ENCODE results near the gene CLDND1.

The CLDND1 gene

DNA sequence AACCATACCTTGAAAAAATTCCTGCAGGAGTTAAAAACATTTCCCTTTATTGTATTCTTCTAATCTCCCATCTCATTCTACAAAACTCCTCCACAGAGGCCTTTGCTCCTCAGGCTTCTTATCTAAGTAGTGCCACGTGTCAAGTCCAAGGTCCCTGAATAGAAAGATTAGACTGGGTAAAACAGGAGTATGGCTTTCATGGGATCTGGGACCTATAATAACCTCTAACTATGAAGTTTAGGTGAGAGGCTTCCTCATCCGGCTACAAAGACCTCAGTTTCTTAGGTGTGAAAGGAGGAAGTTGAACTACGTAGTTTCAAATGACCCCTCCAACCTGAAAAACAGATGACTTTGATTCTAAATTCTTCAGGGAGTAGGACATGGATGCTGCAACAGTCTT is 29.1 kb upstream of the CLDND1 start:
- no peak overlapping the region for H3K4me3 ChIP-seq (ENCODE audit: low read depth, low read length)
- TF ChIP-seq, protein P1, sequence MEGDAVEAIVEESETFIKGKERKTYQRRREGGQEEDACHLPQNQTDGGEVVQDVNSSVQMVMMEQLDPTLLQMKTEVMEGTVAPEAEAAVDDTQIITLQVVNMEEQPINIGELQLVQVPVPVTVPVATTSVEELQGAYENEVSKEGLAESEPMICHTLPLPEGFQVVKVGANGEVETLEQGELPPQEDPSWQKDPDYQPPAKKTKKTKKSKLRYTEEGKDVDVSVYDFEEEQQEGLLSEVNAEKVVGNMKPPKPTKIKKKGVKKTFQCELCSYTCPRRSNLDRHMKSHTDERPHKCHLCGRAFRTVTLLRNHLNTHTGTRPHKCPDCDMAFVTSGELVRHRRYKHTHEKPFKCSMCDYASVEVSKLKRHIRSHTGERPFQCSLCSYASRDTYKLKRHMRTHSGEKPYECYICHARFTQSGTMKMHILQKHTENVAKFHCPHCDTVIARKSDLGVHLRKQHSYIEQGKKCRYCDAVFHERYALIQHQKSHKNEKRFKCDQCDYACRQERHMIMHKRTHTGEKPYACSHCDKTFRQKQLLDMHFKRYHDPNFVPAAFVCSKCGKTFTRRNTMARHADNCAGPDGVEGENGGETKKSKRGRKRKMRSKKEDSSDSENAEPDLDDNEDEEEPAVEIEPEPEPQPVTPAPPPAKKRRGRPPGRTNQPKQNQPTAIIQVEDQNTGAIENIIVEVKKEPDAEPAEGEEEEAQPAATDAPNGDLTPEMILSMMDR (IDR thresholded peaks at IDR 0.05; ENCODE audit: low read depth, low read length): no peak

DNA sequence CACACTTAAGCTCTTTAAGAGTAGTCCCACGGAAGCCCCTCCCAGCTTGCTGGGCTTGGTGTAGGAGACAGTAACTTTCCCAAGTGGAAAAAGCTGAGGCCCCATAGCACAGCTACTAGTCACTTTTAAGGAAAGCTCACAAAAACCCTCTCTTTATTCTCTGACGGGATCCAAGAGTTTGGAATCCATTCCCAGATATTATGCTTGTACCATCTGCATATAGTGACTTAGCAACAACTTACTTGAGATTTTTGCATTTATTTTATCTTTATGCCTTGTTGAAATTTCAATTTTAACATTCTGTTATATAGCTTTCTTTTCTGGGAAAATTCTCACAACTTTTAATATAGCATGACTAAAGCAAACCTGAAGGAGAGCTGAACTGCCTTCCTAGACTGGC is 28.5 kb upstream of the CLDND1 start:
- TF ChIP-seq, protein P1 (IDR thresholded peaks at IDR 0.05; ENCODE audit: low read depth, low read length): no peak
- H3K4me3 ChIP-seq (ENCODE audit: low read depth, low read length): no peak overlapping the region

DNA sequence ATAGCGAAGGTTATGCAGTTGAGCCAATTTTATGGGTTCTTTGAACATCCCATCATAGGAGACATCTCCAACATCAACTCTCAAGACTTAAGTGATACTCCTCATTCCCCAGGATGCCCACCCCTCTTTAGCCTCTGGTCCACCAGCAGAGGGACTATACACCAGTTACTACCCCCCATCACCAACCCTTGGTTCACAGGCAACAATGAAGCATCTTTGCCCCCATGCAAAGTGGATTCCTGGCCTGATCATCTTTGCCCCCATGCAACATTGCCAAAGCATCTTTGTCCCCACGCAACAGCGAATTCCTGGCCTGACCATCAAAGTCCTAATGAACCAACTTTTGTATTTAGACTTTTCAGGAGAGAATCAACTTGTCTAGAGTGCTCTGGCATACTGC is 28.1 kb upstream of the CLDND1 start:
- TF ChIP-seq, protein P1 (IDR thresholded peaks at IDR 0.05; ENCODE audit: low read depth, low read length): no peak
- H3K4me3 ChIP-seq (ENCODE audit: low read depth, low read length): no peak overlapping the region

DNA sequence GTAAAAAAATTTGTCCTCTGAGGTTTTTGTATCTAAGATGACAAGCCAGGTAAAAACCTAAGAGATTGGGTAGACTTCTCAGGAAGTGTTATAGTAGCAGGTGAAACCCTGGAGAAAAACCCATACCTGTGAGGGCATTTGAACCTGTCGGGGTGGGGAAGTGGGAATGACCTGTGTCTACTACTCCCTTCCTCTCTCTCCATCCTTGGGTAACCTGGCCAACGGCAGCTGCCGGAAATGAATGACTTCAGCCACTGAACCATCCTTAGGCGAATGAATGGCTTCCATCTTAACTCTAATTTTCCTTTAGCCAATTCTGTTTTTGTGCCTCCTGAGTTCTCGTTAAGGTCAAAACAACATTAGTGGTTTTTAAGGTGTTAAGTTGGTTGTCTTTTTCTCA is 25.8 kb upstream of the CLDND1 start:
- H3K4me3 ChIP-seq (ENCODE audit: low read depth, low read length): no peak overlapping the region
- TF ChIP-seq, protein P1 (IDR thresholded peaks at IDR 0.05; ENCODE audit: low read depth, low read length): no peak

DNA sequence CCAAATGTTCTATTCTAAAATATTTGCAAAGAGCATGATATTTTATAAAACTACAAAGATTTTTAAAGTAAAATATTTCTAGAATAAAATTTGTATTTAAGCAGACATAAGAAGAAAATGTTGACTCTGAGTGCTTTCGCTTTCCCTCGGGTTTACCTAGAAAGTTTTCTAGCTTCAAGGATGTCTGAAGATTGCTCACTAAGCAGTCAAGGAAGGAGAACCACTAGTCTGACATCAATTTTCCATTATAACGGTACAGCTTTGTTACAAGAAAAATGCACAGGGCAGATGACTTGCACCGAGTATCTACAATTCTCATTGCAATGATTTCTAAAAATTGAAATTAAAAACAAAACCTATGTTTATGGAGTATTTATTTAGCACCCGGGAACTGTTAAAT is 23.2 kb upstream of the CLDND1 start:
- TF ChIP-seq, protein P1 (IDR thresholded peaks at IDR 0.05; ENCODE audit: low read depth, low read length): no peak

DNA sequence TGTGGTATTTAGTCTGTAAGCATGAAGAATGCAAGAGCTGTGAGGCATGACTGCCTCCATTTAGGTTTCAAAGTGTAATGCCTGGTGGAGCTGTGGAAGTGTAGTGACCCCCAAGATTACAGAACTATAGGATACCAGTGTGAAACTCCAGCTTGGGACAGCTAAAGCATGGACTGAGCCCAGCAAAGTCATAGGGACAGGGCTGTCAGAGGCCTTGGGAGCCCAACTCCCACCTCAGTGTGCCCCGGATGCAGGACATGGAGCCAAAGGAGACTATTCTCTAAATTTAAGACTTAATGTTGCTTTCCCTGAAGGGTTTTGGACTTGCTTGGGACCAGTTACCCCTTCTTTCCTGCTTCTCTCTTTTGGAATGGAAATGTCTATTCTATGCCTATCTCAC is 19.9 kb upstream of the CLDND1 start:
- H3K4me3 ChIP-seq (ENCODE audit: low read depth, low read length): no peak overlapping the region
- TF ChIP-seq, protein P1 (IDR thresholded peaks at IDR 0.05; ENCODE audit: low read depth, low read length): no peak

More for the DNA sequence above, 23.2 kb upstream of the CLDND1 start:
- no peak overlapping the region for H3K4me3 ChIP-seq (ENCODE audit: low read depth, low read length)

DNA sequence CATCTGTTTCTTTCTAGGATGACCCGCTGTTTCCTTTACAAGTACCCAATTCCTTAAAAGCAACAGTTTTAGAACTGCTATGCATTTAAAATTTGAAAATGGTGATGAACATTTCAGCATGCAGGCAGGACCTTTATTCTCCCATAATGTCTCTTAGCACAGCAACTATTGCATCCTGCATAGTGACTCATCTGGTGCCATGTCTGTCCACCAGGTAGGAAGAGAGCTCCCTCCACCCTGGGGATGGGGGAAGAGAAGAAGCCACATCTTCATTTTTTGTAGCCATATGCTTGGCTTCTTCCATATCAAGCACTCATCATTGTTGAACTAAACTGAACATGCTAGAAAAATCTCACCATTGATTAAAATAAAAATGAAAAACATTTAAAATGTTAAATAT is 19.0 kb upstream of the CLDND1 start:
- TF ChIP-seq, protein P1 (IDR thresholded peaks at IDR 0.05; ENCODE audit: low read depth, low read length): no peak
- no peak overlapping the region for H3K4me3 ChIP-seq (ENCODE audit: low read depth, low read length)
